Activated T-helper 9 cell treated with anti-CD3 and anti-CD28 coated beads, Interleukin-2, amount 50 U/mL, for 16 hours (primary cell): ENCODE results near the gene GOT1.

ENCODE experiments used
- DNase-seq: peaks from one replicate; pipeline ENCODE4 v3.0.0-alpha.2; 2020; ENCODE audit warnings: low read depth

Gene GOT1

DNA sequence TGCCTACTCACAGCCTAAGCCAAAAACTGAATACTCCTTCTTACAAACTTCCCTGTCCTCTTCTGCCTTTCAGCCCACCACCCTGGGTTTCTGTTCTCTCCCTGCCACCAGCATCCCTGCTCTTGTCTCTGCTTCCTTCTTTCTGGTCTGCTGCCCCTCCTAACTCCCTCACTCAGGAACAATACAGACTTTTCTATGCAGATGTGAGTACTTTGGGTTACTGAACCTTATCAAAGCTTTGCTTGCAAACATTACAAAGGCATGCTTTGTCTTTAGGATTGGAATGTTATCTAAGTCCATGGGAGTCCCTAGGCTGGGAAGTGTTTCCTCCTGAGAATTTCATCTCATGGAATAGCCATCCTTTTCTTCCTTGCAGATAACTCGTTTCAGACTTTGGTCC, 72.3 kb downstream of the GOT1 start:
- DNase-seq, result no peak

DNA sequence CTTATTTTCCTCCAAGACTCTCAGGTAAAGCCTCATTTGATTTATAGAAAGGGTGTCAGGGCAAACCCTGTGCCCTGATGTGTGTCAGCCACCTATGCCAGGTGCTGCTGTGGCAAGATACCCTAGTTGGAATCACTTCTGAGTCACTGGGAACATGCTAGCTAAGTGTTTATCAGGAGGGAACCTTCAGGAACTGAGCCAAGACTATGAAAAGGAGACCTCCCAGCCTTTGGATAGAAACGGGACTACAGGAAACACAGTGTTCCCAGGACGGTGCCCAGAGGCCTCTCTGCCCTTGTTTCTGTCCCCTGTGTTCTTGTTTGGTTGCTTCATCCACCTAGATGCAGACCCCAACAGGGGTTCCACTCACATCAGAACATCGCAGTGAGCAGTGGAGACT, 72.7 kb downstream of the GOT1 start:
- DNase-seq, result no peak

DNA sequence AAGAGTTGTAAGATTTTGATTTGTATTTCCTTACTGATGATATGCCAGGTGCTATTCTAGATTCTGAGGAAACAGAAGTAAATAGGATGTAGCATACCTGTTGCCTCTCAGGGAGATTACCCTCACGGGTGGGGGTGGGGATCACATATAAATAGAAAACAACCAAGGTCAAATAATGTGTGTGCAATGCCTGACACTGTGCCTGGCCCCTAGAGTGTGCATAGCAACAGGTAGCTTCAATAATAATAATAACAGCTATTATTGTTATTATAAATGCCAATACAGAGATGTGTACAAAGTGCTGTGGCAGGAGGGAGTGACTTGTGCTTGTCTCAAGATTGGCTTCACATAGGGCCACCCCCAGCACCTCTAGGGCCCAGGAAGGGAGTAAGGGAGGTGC, 77.2 kb downstream of the GOT1 start:
- no peak for DNase-seq

DNA sequence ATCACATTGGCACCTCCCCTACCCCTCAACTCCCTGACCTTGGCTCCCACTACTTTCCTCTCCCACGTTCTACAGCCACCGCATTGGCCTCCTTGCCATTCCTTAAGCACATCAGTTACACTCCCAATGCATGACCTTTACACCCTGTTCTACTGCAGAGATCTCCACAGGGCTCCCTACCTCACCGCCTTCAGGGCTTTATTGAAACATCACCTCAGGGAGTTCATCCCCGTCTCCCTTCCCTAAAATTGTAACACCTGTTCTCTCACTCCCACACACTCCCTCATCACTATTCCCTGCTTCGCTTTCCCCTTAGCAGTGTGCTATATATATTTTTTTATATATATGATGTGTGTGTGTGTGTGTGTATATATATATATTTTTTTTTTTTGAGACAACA, 82.8 kb downstream of the GOT1 start:
- no peak for DNase-seq
